Daoy (cell line): ENCODE data around the gene KLHL22. TPM values are rescaled to one million over a fixed set of nuclear protein-coding genes. Genes with fewer than 3 reads are reported as not detected.
"Not testable (repeated sequence)": the region's sequence is repeated elsewhere in the genome, so short reads cannot be mapped to it uniquely, and the experiment has no call there.

ENCODE experiments used
- DNase-seq: peaks from one replicate; pipeline ENCODE4 v3.0.0-alpha.2; 2015; ENCODE audit warnings: low read depth
- total RNA-seq: library from RNA; depleted of rRNA; stranded (reverse); fragments of >200 nt; shearing (Covaris generic); gene quantifications from 2 replicates; pipeline ENCODE4 v1.2.3, GENCODE V29; 2014

The KLHL22 gene
- total RNA-seq, 1 experiment from 2014 or later, result 7.4 TPM

GRCh38 chr22:20524004-20524481 is 28.4 kb upstream of the KLHL22 start:
- DNase-seq, result peak; percentile 35

- peak; percentile 40 for DNase-seq
Measured at GRCh38 chr22:20523086-20523983, 27.7 kb upstream of the KLHL22 start.

GRCh38 chr22:20522134-20523004 is 26.8 kb upstream of the KLHL22 start:
- no peak for DNase-seq

- peak; percentile 34 for DNase-seq
Measured at GRCh38 chr22:20520093-20520511, 24.5 kb upstream of the KLHL22 start.

- no peak for DNase-seq
Measured at GRCh38 chr22:20519558-20519957, 24.0 kb upstream of the KLHL22 start.

- no peak for DNase-seq
Measured at GRCh38 chr22:20517841-20518592, 22.4 kb upstream of the KLHL22 start.

- DNase-seq, result no peak
Measured at GRCh38 chr22:20517422-20517821, 21.8 kb upstream of the KLHL22 start.

GRCh38 chr22:20516399-20516798 is 20.8 kb upstream of the KLHL22 start:
- no peak for DNase-seq

- peak; percentile 74 for DNase-seq
Measured at GRCh38 chr22:20514658-20515406, 19.2 kb upstream of the KLHL22 start.

GRCh38 chr22:20511578-20512229 is 16.1 kb upstream of the KLHL22 start:
- no peak for DNase-seq

- DNase-seq, result peak; percentile 57
Measured at GRCh38 chr22:20510811-20511577, 15.4 kb upstream of the KLHL22 start.

- DNase-seq, result peak; percentile 91
Measured at GRCh38 chr22:20509344-20510047, 13.9 kb upstream of the KLHL22 start.

- DNase-seq, result peak; percentile 30
Measured at GRCh38 chr22:20508815-20509271, 13.2 kb upstream of the KLHL22 start.

- DNase-seq, result not testable (repeated sequence)
Measured at GRCh38 chr22:20508067-20508755, 12.6 kb upstream of the KLHL22 start.

GRCh38 chr22:20507253-20508066 is 11.9 kb upstream of the KLHL22 start, which contains the start of gene MED15:
Gene MED15, plus strand, starts transcription at chr22:20507610. Its CDS starts 69 bp downstream, at chr22:20507679.
- DNase-seq, result peak; percentile 93

- no peak for DNase-seq
Measured at GRCh38 chr22:20506543-20507252, 11.1 kb upstream of the KLHL22 start.
